GM19238 (cell line): ENCODE data around the gene RABGGTA.
A peak's percentile ranks its signal among the peaks of the same experiment; 100 is the strongest.

Source experiments
- DNase-seq: peaks from one replicate; pipeline ENCODE4 v3.0.0; 2011; ENCODE audit warnings: low spot score; ENCODE audit not compliant: insufficient read length

RABGGTA gene

GRCh38 chr14:24271134-24271833 lies at the start of gene RABGGTA:
Gene RABGGTA (minus strand): TSS chr14:24271597. CDS start chr14:24271115, 482 bp downstream.
- peak; percentile 97 for DNase-seq

GRCh38 chr14:24317141-24317928 lies 45.9 kb upstream of the RABGGTA start:
- DNase-seq = no peak

GRCh38 chr14:24316597-24316950 lies 45.2 kb upstream of the RABGGTA start:
- no peak for DNase-seq

GRCh38 chr14:24315807-24316596 lies 44.6 kb upstream of the RABGGTA start:
- no peak for DNase-seq

GRCh38 chr14:24315243-24315806 lies 43.9 kb upstream of the RABGGTA start:
- DNase-seq = no peak

- DNase-seq = no peak
Measured at GRCh38 chr14:24314377-24315193, 43.2 kb upstream of the RABGGTA start.

GRCh38 chr14:24313913-24314312 lies 42.5 kb upstream of the RABGGTA start:
- DNase-seq = no peak

- DNase-seq = no peak
Measured at GRCh38 chr14:24312736-24313507, 41.5 kb upstream of the RABGGTA start.

GRCh38 chr14:24311837-24312615 lies 40.6 kb upstream of the RABGGTA start:
- DNase-seq = no peak

- peak; percentile 70 for DNase-seq
Measured at GRCh38 chr14:24310646-24311604, 39.5 kb upstream of the RABGGTA start, which contains the start of gene LTB4R. Gene LTB4R (plus strand): TSS chr14:24311502. CDS start chr14:24315652, 4,150 bp downstream.

- no peak for DNase-seq
Measured at GRCh38 chr14:24310265-24310645, 38.9 kb upstream of the RABGGTA start.

GRCh38 chr14:24309538-24310264 lies 38.3 kb upstream of the RABGGTA start, which contains the start of gene LTB4R2:
Gene LTB4R2 (plus strand): TSS chr14:24310140. CDS start chr14:24310665, 525 bp downstream.
- DNase-seq = no peak

GRCh38 chr14:24308342-24309124 lies 37.1 kb upstream of the RABGGTA start:
- DNase-seq = no peak

- DNase-seq = peak; percentile 54
Measured at GRCh38 chr14:24307575-24308341, 36.4 kb upstream of the RABGGTA start, which contains the start of gene CIDEB. Gene CIDEB (minus strand): TSS chr14:24307977. CDS start chr14:24307858, 119 bp downstream.

GRCh38 chr14:24307156-24307574 lies 35.8 kb upstream of the RABGGTA start:
- no peak for DNase-seq

- DNase-seq = no peak
Measured at GRCh38 chr14:24304019-24304387, 32.6 kb upstream of the RABGGTA start.
